ENCODE results near the gene HNRNPA2B1. TPM values are rescaled to one million over a fixed set of nuclear protein-coding genes. Genes with fewer than 3 reads are reported as not detected.
A peak's percentile ranks its signal among the peaks of the same experiment; 100 is the strongest.

HNRNPA2B1 gene
- total RNA-seq, 1 experiment from 2014 or later: 1,101 TPM

DNA sequence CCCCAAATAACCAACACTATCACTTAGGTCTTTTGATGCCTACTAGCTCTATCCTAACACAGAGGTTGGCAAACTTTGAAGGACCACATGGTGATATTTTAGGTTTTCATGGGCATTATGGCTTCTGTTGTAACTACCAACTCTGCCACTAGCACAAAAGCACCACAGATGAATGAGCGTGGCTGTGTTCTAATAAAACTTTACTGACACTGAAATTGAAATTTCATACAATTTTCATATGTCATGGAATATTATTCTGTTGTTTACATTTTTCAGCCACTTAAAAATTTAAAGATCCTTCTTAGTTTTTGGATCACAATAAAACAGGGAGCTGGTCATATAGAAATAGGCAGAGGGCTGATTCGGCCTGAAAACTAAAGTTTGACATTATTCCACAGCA, 27.4 kb upstream of the HNRNPA2B1 start:
- H3K4me1 Mint-ChIP-seq: no peaks in the 10 kb centered on the region
- no peak overlapping the region for H3K27ac Mint-ChIP-seq
- H3K36me3 Mint-ChIP-seq: no peaks in the 10 kb centered on the region; the same call in 1 of the 2 replicates
- H3K9me3 Mint-ChIP-seq: peaks cover 16% of the 10 kb centered on the region
- no peak overlapping the region for H3K4me3 Mint-ChIP-seq
- ChIA-PET POLR2A (no interaction called here), CTCF (no interaction called here)
- no peak for DNase-seq (ENCODE audit: low spot score)
- no peaks in the 10 kb centered on the region; the same call in 1 of the 2 replicates for H3K27me3 Mint-ChIP-seq (ENCODE audit: low read depth)
- TF ChIP-seq TP53 (CRISPR knock-in tag; IDR thresholded peaks at IDR 0.05) (no peak), RELA (CRISPR knock-in tag; IDR thresholded peaks at IDR 0.05; ENCODE audit: borderline replicate concordance) (no peak)
- TF ChIP-seq, protein P1, sequence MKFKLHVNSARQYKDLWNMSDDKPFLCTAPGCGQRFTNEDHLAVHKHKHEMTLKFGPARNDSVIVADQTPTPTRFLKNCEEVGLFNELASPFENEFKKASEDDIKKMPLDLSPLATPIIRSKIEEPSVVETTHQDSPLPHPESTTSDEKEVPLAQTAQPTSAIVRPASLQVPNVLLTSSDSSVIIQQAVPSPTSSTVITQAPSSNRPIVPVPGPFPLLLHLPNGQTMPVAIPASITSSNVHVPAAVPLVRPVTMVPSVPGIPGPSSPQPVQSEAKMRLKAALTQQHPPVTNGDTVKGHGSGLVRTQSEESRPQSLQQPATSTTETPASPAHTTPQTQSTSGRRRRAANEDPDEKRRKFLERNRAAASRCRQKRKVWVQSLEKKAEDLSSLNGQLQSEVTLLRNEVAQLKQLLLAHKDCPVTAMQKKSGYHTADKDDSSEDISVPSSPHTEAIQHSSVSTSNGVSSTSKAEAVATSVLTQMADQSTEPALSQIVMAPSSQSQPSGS (CRISPR knock-in tag; IDR thresholded peaks at IDR 0.05; ENCODE audit: borderline replicate concordance, low read depth): no peak
- TF ChIP-seq, protein P2, sequence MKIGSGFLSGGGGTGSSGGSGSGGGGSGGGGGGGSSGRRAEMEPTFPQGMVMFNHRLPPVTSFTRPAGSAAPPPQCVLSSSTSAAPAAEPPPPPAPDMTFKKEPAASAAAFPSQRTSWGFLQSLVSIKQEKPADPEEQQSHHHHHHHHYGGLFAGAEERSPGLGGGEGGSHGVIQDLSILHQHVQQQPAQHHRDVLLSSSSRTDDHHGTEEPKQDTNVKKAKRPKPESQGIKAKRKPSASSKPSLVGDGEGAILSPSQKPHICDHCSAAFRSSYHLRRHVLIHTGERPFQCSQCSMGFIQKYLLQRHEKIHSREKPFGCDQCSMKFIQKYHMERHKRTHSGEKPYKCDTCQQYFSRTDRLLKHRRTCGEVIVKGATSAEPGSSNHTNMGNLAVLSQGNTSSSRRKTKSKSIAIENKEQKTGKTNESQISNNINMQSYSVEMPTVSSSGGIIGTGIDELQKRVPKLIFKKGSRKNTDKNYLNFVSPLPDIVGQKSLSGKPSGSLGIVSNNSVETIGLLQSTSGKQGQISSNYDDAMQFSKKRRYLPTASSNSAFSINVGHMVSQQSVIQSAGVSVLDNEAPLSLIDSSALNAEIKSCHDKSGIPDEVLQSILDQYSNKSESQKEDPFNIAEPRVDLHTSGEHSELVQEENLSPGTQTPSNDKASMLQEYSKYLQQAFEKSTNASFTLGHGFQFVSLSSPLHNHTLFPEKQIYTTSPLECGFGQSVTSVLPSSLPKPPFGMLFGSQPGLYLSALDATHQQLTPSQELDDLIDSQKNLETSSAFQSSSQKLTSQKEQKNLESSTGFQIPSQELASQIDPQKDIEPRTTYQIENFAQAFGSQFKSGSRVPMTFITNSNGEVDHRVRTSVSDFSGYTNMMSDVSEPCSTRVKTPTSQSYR (CRISPR knock-in tag; IDR thresholded peaks at IDR 0.05): no peak
- TF ChIP-seq, protein P3, sequence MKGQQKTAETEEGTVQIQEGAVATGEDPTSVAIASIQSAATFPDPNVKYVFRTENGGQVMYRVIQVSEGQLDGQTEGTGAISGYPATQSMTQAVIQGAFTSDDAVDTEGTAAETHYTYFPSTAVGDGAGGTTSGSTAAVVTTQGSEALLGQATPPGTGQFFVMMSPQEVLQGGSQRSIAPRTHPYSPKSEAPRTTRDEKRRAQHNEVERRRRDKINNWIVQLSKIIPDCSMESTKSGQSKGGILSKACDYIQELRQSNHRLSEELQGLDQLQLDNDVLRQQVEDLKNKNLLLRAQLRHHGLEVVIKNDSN (CRISPR knock-in tag; IDR thresholded peaks at IDR 0.05): no peak
- no peak for ATAC-seq

DNA sequence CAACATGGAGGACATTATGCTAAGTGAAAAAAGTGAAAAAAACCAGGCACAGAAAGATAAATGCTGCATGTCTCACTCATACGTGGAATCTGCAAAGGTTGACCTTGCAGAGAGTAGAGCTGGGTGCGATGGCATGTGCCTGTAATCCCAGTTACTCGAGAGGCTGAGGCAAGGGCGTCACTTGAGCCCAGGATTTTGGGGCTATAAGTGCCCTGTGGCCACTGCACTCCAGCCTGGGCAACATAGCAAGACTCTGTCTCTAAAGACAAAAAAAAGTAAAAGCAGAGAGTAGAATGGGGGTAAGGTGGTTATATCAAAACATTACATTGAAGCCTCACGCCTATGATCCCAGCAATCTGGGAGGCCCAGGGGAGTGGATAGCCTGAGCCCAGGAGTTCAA, 23.8 kb upstream of the HNRNPA2B1 start:
- Mint-ChIP-seq H3K9me3 (peaks cover 12% of the 10 kb centered on the region), H3K27me3 (ENCODE audit: low read depth) (no peaks in the 10 kb centered on the region; the same call in 1 of the 2 replicates), H3K4me1 (no peaks in the 10 kb centered on the region), H3K4me3 (no peak overlapping the region), H3K27ac (no peak overlapping the region), H3K36me3 (no peaks in the 10 kb centered on the region; the same call in 1 of the 2 replicates)
- ChIA-PET POLR2A (no interaction called here), CTCF (no interaction called here)
- DNase-seq (ENCODE audit: low spot score): no peak
- TF ChIP-seq ZNF121 (CRISPR knock-in tag; IDR thresholded peaks at IDR 0.05): peak; percentile 51; the same call in 1 of the 2 replicates
- TF ChIP-seq, protein P4, sequence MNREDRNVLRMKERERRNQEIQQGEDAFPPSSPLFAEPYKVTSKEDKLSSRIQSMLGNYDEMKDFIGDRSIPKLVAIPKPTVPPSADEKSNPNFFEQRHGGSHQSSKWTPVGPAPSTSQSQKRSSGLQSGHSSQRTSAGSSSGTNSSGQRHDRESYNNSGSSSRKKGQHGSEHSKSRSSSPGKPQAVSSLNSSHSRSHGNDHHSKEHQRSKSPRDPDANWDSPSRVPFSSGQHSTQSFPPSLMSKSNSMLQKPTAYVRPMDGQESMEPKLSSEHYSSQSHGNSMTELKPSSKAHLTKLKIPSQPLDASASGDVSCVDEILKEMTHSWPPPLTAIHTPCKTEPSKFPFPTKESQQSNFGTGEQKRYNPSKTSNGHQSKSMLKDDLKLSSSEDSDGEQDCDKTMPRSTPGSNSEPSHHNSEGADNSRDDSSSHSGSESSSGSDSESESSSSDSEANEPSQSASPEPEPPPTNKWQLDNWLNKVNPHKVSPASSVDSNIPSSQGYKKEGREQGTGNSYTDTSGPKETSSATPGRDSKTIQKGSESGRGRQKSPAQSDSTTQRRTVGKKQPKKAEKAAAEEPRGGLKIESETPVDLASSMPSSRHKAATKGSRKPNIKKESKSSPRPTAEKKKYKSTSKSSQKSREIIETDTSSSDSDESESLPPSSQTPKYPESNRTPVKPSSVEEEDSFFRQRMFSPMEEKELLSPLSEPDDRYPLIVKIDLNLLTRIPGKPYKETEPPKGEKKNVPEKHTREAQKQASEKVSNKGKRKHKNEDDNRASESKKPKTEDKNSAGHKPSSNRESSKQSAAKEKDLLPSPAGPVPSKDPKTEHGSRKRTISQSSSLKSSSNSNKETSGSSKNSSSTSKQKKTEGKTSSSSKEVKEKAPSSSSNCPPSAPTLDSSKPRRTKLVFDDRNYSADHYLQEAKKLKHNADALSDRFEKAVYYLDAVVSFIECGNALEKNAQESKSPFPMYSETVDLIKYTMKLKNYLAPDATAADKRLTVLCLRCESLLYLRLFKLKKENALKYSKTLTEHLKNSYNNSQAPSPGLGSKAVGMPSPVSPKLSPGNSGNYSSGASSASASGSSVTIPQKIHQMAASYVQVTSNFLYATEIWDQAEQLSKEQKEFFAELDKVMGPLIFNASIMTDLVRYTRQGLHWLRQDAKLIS (CRISPR knock-in tag; IDR thresholded peaks at IDR 0.05; ENCODE audit: borderline replicate concordance): no peak
- TF ChIP-seq, protein P5, sequence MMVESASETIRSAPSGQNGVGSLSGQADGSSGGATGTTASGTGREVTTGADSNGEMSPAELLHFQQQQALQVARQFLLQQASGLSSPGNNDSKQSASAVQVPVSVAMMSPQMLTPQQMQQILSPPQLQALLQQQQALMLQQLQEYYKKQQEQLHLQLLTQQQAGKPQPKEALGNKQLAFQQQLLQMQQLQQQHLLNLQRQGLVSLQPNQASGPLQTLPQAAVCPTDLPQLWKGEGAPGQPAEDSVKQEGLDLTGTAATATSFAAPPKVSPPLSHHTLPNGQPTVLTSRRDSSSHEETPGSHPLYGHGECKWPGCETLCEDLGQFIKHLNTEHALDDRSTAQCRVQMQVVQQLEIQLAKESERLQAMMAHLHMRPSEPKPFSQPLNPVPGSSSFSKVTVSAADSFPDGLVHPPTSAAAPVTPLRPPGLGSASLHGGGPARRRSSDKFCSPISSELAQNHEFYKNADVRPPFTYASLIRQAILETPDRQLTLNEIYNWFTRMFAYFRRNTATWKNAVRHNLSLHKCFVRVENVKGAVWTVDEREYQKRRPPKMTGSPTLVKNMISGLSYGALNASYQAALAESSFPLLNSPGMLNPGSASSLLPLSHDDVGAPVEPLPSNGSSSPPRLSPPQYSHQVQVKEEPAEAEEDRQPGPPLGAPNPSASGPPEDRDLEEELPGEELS (CRISPR knock-in tag; IDR thresholded peaks at IDR 0.05): no peak
- TF ChIP-seq PRRX2 (CRISPR knock-in tag; IDR thresholded peaks at IDR 0.05): no peak
- TF ChIP-seq ETV6 (CRISPR knock-in tag; IDR thresholded peaks at IDR 0.05): no peak
- TF ChIP-seq, protein P6, sequence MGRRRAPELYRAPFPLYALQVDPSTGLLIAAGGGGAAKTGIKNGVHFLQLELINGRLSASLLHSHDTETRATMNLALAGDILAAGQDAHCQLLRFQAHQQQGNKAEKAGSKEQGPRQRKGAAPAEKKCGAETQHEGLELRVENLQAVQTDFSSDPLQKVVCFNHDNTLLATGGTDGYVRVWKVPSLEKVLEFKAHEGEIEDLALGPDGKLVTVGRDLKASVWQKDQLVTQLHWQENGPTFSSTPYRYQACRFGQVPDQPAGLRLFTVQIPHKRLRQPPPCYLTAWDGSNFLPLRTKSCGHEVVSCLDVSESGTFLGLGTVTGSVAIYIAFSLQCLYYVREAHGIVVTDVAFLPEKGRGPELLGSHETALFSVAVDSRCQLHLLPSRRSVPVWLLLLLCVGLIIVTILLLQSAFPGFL (CRISPR knock-in tag; IDR thresholded peaks at IDR 0.05; ENCODE audit: borderline replicate concordance): no peak
- TF ChIP-seq CREM (CRISPR knock-in tag; IDR thresholded peaks at IDR 0.05): no peak
- ATAC-seq: no peak
